ENCODE data around the gene PTPRK.

DNA sequence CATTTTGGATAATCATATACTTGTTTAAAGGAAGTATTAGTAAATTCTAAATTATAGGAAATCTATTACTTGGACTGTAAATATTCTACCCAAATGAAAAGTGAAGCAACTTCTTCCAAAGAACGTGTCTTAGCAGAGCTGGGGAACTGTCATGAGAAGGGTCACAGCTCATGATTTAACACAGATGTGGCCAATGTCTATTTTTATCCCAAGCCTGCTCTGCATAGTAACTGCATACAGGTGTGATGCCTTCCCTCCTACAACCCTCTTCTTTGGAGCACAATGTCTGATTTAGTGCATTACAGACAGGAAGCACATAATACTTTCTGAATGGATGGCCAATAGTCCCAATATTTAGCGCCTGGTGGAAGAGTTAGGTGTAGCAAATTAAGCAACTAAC is 480.9 kb downstream of the PTPRK start:
- TF ChIP-seq CTCF (IDR thresholded peaks at IDR 0.05) (no peak), POLR2AphosphoS5 (IDR thresholded peaks at IDR 0.05) (no peak), POLR2A (IDR thresholded peaks at IDR 0.05) (no peak), EP300 (IDR thresholded peaks at IDR 0.05) (no peak)

All from suprapubic skin (tissue), 4 donors.